GM20431 (cell line): ENCODE data around the gene GNG4.
"Not testable (repeated sequence)": the region's sequence is repeated elsewhere in the genome, so short reads cannot be mapped to it uniquely, and the experiment has no call there.

Source experiments
- in situ Hi-C: fragments of 300-500 bp; cut with MseI, MboI; formaldehyde crosslinking; loops from one replicate; pipeline ENCODE4 v1.15.0; 2020; ENCODE audit warnings: low sequenced_read_pairs; ENCODE audit not compliant: unreplicated experiment

Gene GNG4

DNA sequence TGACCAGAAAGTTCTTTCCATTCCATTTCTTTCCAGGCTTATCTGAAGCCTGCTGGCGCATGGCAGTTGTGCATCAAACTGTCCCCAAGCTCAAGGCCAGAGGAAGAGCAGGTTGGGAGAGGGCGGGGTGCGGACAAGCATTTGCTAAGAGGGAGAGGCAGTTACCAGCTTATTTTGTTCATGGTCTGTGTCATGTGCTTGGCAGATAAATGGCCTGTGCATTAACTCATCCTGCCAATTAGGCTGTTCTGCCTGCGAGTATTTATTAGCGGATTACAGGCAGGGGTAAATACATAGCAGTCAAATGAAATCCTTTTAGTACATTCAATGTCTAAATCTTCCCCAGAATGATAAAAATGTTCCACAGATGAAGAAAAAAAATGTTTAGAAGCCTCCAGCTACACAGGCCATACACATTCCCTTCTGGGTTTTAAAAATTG lies 96.5 kb downstream of the GNG4 start:
- in situ Hi-C loops, result no loop called here

DNA sequence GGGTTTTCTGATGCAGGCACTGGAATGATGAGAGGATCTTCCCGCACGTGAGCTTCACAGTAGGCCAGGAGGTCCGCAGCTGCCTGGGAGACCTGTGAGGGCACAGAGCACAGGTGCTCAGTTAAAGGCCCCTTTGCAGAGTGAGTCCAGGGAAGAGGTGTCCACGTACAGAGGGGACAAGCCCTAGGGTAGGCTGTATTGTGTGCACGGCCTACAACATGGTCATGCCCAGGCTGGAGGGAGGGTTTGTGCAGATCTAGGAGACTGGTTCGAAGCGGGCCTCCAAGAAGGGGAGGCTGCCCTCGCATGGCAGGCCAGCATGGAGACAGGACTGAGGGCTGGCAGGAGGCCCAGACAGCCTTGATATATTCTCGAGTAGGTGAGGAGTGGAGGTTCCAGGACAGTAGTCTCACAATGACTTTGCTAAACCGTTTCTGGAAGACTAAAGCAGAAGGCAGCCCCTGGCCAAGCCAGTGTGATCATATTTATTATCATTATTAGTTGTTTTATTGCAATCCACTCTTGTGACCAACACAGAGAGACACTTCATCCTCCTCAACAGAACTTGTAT lies 97.4 kb downstream of the GNG4 start:
- in situ Hi-C loops, result no loop called here

DNA sequence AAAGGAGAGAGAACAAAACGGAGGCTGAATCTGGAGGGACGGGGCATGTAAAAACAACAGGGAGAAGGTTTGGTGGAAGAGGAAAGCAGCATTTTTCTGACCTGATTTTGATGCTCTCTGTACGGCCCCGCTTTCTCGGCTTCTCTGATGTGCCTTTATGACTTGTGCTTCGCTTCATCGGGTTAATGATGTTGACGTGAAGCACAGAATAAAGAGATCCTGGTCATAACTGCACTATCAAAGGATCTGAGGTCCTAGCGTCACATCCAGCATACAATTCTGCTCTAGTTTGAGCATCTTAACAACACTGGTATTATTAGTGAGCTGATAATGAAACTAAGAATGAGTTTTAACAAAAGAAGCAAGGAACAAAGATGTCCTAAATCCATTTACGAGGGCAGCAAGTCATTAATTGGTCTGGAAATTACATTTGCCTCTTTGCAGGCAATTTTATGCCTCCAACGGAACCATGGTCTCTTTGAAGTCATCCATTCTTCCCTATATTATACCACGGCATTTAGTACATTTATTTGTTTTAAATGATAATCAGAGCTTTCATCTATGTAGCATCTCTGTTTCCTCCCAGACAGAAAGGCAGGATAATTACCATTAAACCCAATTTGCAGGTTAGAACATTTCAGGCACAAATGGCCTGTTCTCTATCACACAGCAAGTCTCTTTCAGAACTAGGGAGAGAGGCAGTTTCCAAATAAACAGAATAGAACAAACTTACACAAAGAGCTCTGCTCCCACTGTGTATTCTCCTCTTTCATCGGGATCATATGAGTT lies 100.0 kb downstream of the GNG4 start:
- in situ Hi-C loops, result no loop called here

DNA sequence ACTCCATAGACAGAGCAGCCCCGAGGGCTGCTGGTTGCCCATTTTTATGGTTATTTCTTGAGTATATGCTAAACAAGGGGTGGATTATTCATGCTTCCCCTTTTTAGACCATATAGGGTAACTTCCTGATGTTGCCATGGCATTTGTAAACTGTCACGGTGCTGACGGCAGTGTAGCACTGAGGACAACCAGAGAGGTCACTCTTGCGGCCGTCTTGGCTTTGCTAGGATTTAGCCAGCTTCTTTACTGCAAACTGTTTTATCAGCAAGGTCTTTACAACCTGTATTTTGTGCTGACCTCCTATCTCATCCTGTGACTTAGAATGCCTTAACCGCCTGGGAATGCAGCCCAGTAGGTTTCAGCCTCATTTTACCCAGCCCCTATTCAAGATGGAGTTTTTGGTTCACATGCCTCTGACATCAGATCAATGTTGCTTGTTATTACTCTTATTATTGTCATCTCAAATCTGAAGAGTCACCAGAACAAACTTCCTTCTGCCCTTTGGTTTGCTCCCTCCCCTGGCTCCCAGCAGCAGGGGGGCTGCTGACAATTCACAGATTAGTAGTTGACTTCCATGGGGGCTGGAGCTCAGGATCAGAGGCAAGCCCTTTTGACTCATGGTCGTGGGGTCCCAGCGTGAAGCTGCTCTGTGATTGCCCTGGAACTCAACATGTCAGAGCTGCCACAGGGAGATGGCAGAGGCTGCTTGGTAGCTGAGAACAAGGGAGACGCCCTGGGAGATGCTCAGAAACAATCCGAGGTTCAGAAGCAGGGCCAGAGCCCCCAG lies 103.0 kb downstream of the GNG4 start:
- in situ Hi-C loops, result not testable (repeated sequence)

DNA sequence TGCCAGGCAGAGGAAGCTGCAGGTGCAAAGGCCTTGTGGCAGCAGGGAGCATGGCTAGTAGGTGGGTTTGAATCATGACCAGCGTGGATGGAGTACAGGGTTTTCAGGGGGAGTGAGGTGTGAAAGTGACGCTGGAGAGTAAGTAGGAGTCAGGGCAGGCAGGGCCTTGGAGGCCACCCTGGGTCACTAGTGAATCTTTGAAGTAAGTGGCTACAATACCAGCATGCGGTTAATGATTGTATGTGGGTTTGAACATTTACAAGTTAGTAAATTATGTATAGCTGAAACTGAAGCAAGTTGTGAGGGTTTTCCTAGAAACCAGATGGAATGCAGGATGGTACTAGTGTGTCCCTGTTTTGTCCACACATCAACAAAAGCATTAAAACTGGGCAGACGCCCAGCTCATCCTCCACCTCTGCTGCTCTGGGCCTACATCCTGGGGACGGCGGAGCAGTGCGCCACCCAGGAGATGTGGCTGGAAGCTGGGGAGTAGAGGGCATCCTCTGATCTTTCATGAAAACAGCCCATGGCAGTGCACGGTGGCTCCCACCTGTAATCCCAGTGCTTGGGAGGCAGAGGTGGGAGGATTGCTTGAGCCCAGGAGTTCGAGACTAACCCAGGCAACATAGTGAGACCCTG lies 104.2 kb downstream of the GNG4 start:
- in situ Hi-C loops, result no loop called here

DNA sequence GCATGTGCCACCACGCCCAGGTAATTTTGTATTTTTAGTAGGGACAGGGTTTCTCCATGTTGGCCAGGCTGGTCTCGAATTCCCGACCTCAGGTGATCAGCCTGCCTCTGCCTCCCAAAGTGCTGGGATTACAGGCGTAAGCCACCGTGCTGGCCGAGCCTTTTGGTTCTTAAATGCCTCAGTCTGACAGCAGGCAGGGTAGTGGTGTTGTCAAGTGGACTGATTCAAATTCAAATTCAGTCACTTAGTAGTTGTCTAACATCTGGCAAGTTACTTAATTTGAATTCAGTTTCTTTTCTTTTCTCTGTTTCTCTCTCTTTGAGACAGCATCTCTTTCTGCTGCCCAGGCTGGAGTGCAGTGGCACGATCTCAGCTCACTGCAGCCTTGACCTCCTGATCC lies 106.7 kb downstream of the GNG4 start:
- in situ Hi-C loops, result not testable (repeated sequence)

DNA sequence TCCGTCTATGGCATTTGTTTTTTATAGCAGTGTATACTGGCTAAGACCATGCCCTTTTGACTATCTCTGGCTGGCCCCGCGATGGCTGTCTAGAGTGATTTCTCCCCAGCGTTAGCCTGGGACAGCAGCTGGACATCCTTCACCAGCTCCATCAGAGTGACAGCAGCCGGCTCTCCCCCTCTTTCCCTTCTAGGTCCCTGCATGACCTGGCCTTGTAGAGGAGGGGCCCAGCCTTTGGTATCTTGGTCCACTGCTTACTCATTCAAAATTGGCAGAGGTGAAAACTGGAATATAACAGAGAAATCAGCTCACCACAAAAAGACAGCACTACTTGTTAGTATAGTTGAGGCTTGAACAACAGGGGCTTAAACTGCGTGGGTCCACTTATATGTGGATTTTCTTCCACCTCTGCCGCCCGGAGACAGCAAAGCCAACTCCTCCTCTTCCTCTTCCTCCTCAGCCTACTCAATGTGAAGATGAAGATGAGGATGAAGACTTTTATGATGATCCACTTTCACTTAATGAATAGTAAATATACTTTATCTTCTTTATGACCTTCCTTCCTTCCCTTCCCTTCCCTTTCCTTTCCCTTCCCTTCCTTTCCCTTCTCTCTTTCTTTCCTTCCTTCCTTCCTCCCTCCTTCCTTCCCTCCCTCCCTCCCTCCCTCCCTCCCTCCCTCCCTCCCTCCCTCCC lies 116.0 kb downstream of the GNG4 start:
- in situ Hi-C loops, result no loop called here

DNA sequence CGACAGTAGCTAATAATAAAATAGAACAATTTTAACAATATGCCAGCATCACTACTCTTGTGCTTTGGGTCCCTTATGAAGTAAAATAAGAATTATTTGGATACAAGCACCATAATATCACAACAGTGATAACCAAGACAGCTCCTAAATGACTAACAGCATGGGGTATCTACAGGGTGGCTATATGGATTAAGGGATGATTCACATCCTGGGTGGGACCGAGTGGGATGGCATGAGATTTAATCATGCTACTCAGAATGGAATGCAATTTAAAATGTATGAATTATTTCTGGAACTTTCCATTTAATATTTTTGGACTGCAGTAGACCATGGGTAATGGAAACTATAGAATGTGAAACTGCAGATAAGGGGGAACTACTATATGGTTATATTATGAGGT lies 117.2 kb downstream of the GNG4 start:
- in situ Hi-C loops, result no loop called here

DNA sequence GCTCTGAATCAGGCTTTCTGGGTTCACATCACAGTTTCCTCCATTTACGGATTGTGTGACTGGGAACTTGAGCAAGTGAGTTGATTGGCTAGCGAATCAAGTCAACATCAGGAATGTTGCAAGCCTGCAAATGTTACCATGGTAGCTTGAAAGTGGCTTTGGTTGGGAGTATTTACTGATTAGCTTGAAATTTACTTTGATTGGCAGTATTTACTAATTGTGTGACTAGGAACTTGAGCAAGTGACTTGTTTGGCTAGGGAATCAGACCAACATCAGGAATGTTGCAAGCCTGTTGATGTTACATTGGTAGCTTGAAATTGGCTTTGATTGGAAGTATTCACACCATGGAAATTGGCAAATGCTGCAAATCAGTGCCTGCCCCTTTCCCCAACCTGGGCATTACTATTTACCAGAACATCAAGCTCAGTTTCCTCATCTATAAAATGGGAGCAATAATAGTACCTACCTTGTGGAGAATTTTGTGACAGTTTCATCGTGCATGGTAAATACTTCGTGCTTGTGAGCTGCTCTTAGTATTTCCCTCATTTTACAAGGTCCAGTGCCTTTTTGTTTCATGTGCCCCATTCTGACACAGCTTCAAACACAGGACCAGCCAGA lies 122.3 kb downstream of the GNG4 start:
- in situ Hi-C loops, result no loop called here

DNA sequence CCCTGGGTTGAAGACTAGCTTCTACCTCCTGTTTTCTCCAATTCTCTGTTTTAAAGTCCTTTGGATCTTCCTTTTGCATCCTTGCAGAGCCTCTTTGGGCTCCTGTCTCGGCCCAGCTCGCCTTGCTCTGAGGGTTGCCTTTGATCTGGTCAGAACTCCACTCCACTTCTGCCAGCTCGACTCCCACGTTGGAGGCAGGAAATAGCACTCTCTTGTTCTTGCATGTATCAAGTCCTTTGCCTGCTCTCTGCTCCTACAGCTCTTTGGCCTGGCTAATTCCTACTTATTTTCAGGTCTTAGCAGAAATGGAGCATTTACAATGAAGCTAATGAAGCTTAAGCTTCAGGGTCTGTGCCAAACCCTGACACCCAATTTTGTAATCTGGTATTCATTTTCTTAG lies 124.3 kb downstream of the GNG4 start:
- in situ Hi-C loops, result no loop called here

DNA sequence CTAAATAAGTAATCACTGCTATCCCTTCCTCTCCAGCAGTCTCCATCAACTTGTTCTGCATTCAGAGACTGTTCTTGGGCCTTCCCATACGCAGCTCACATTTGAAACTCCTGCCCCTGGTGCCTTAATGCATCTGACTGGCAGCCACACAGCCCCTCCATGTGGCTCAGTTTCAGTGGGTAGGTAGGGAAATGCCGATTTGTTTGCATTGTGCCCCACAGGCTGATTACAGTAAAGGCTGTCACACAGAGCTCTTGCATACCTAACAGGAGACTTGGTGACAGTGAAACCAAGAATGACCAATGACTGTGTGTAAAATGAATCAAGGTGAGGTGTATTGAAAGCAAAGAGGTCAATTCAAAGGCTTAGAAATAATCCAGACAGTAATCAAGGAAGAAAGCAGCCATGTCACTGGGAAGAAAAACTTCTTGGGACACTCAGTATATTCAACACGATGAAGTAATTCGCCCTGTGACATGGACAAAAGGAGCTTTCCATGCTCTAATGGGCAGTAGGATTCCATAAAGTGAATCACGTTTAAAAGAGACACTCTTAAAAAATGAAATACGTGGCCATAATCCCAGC lies 132.6 kb downstream of the GNG4 start:
- in situ Hi-C loops, result loop anchor here (25.0 kb wide), 2 partner anchors 270 to 445 kb away; no protein-coding TSS in a partner anchor

DNA sequence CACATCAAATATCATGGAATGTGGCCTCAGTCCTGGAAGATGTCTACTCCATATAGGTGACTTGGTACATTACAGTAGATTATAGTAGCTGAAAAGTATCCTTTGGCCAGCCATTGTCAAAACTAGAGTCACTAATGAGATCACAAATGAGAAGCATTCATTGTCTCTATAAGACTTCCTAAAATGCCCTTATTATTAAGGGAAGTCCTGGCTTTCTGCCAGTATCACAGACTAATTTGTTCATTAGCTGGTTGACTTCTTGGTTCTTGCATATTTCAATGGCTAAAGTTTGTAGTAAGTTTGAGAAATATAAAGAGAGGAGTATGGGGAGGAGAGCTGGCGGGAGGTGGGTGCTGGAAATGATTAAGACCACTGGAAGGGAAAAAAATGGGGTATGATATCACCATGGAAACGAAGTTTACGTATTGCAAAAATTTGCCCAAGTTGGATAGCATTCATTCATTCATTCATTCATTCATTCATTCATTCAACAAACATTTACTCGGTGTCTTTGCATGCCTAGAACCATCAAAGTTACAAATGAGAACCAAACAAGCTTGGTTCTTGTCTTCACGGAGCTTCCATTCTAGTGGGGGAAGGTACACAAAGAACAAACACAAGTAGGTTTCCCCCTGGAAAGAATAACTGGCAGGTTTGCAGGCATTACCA lies 133.6 kb downstream of the GNG4 start:
- in situ Hi-C loops, result loop anchor here (25.0 kb wide), 2 partner anchors 271 to 446 kb away; no protein-coding TSS in a partner anchor

DNA sequence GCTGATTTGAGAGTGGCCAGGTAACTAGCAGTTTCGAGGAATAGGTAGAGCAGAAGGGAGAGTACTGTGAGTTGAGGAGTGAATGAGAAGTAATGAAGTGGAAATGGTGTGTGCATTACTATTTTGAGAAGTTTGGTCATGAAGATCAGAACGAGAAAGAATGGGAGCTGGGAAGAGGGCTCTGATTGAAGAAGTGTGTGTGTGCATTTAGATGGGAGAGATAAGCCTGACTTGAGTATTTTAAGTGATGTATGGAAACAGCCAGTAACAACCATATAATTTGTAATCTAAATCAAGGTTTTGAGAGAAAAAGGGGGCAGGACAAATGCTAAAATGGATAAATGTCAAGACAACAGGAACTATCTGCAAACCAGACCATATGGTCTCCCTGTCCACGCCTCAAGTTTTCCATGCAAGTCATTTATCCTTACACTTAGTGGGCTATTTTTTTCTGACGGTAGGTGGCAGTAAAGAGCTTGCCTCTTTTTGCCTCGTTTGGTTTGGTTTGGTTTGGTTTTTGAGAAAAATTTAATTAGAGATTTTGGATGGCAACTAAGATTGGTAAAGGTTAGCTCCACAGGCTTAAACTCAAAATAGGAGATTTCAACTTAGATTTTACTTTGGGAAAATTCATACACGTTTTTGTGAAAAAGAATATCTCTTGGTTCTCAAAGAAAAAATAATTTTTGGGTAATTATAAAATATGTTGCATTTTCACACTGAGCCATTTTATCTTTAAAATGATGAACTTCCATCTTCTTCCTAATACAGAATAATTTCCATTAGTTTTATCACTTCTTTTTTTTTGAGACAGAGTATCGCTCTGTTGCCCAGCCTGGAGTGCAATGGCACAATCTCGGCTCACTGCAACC lies 135.9 kb downstream of the GNG4 start:
- in situ Hi-C loops, result loop anchor here (25.0 kb wide), 2 partner anchors 274 to 449 kb away; no protein-coding TSS in a partner anchor

DNA sequence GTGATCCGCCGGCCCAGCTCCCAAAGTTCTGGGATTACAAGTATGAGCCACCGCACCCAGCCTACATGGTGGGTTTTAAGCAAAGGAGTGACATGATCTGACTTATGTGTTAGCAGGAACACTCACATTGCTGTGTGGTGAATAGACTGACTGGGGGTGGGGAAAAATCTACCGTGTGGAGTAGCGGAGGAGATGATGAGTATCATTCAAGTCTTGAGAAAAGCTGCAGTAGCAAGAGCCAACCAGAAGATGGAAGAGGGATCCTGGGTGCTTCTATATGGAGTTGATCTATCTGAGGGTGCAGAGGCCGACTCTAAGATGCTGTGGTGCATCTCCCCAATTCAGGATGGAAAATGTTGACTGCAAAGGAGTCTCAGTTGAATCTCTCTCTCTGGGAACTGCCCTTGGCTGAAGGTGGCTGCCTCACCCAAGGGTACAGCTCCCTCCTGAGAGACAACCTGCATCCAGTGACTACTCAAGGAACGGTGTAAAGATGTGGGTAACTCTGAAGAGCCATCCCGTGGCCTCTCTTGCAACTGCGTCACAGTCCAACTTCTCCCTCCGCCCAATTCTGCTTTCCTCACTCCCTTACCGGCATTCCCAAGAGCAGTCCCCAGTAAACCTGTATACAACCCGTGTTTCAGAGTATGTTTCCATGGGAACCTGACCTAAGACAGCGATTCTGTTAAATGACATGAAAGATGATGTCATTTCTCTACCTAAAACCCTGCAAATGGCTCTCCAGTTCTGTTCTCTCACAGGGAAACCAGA lies 137.9 kb downstream of the GNG4 start:
- in situ Hi-C loops, result loop anchor here (25.0 kb wide), 2 partner anchors 276 to 451 kb away; no protein-coding TSS in a partner anchor

DNA sequence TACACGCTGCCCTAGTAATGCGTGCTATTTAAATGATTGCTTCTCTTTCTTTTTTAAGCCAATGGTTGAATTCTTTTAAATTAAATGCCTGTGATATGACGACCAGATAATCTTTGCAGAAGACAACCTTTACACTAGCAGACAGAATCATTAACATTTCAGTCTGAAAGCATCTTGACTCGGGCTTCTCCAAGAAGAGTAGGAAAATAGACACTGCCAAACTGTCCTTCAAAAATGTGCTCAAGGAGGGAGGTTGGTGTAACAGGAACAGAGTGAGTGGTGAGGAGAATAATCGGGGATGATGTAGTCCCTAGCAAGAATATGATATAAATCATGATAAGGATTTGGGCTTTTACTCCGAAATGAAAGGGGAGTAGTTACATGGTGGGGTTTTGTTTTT lies 138.8 kb downstream of the GNG4 start:
- in situ Hi-C loops, result loop anchor here (25.0 kb wide), 2 partner anchors 276 to 451 kb away; no protein-coding TSS in a partner anchor

DNA sequence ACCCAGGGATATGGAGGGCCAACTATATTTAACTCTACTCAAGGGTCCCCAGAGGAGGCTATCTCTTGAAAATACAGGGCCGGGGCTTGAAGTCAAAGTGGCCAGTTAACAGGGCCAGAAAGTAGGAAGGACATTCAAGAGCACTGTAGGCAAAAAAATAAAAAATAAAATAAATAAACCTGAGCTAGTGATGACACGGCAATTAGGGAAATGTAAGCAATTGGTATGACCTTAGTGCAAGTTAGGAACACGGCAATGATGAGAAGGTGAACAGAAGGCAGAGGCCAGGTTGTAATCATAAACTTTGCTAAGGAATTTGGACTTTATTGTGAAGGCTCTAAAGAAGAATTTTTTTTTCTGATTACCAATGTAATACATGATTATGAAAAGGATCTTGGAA lies 142.0 kb downstream of the GNG4 start:
- in situ Hi-C loops, result loop anchor here (25.0 kb wide), 2 partner anchors 280 to 455 kb away; no protein-coding TSS in a partner anchor
